ENCODE measurements around the gene HPS5.

HPS5 gene

GRCh38 chr11:18236664-18237356, 85.1 kb downstream of the HPS5 start, which contains the start of gene SAA4:
Gene SAA4, minus strand, starts transcription at chr11:18236802. Its CDS starts 876 bp downstream, at chr11:18235926.
- TF ChIP-seq EZH2phosphoT487 (IDR thresholded peaks at IDR 0.05; ENCODE audit: borderline replicate concordance) (no peak), CTCF (conservative IDR thresholded peaks at IDR 0.05; ENCODE audit: low read length) (no peak)
- Histone ChIP-seq H3K9me3 (ENCODE audit: insufficient read depth, low read depth, low read length) (no peaks in the 10 kb centered on the region), H3K4me1 (ENCODE audit: insufficient read depth, low read length, poor library complexity, severe bottlenecking) (no peaks in the 10 kb centered on the region), H3K79me2 (ENCODE audit: insufficient read depth, low read length) (no peaks in the 10 kb centered on the region), H4K20me1 (ENCODE audit: insufficient read depth, low read length, poor library complexity, severe bottlenecking) (no peaks in the 10 kb centered on the region), H3K9me2 (replicated peaks; ENCODE audit: low read depth, low read length) (no peaks in the 10 kb centered on the region), H3K36me3 (ENCODE audit: insufficient read depth, low read length) (no peaks in the 10 kb centered on the region), H3K27me3 (ENCODE audit: insufficient read depth, low read length, poor library complexity, severe bottlenecking) (peaks cover 32% of the 10 kb centered on the region), H3K4me3 (ENCODE audit: low read length, poor library complexity, severe bottlenecking) (no peak within 1 kb of the TSS), H3K4me2 (ENCODE audit: low read depth, low read length, poor library complexity, severe bottlenecking) (no peak within 1 kb of the TSS), H3F3A (ENCODE audit: low read depth) (no peaks in the 10 kb centered on the region), H2AFZ (ENCODE audit: low read length) (no peak within 1 kb of the TSS), H3K9ac (ENCODE audit: low read depth, low read length, poor library complexity, severe bottlenecking) (no peak within 1 kb of the TSS)

GRCh38 chr11:18235394-18236334, 86.3 kb downstream of the HPS5 start:
- no peaks in the 10 kb centered on the region for H3K4me1 ChIP-seq (ENCODE audit: insufficient read depth, low read length, poor library complexity, severe bottlenecking)
- no peak overlapping the region for H3K4me3 ChIP-seq (ENCODE audit: low read length, poor library complexity, severe bottlenecking)
- no peak overlapping the region for H3K4me2 ChIP-seq (ENCODE audit: low read depth, low read length, poor library complexity, severe bottlenecking)

GRCh38 chr11:18233912-18234311, 88.0 kb downstream of the HPS5 start:
- Histone ChIP-seq H3K4me1 (ENCODE audit: insufficient read depth, low read length, poor library complexity, severe bottlenecking) (no peaks in the 10 kb centered on the region), H3K4me3 (ENCODE audit: low read length, poor library complexity, severe bottlenecking) (no peak overlapping the region), H3K9me2 (replicated peaks; ENCODE audit: low read depth, low read length) (no peaks in the 10 kb centered on the region), H3K4me2 (ENCODE audit: low read depth, low read length, poor library complexity, severe bottlenecking) (no peak overlapping the region), H3K36me3 (ENCODE audit: insufficient read depth, low read length) (no peaks in the 10 kb centered on the region), H3K9ac (ENCODE audit: low read depth, low read length, poor library complexity, severe bottlenecking) (no peak overlapping the region), H2AFZ (ENCODE audit: low read length) (no peak overlapping the region), H3K79me2 (ENCODE audit: insufficient read depth, low read length) (no peaks in the 10 kb centered on the region), H4K20me1 (ENCODE audit: insufficient read depth, low read length, poor library complexity, severe bottlenecking) (no peaks in the 10 kb centered on the region), H3K27me3 (ENCODE audit: insufficient read depth, low read length, poor library complexity, severe bottlenecking) (peaks cover 21% of the 10 kb centered on the region), H3K9me3 (ENCODE audit: insufficient read depth, low read depth, low read length) (no peaks in the 10 kb centered on the region), H3F3A (ENCODE audit: low read depth) (no peaks in the 10 kb centered on the region)
- TF ChIP-seq CTCF (conservative IDR thresholded peaks at IDR 0.05; ENCODE audit: low read length) = no peak
- TF ChIP-seq EZH2phosphoT487 (IDR thresholded peaks at IDR 0.05; ENCODE audit: borderline replicate concordance) = no peak

More at GRCh38 chr11:18235394-18236334, 86.3 kb downstream of the HPS5 start:
- H3K79me2 ChIP-seq (ENCODE audit: insufficient read depth, low read length) = no peaks in the 10 kb centered on the region
- no peaks in the 10 kb centered on the region for H3K36me3 ChIP-seq (ENCODE audit: insufficient read depth, low read length)
- H3K9me2 ChIP-seq (replicated peaks; ENCODE audit: low read depth, low read length) = no peaks in the 10 kb centered on the region
- H4K20me1 ChIP-seq (ENCODE audit: insufficient read depth, low read length, poor library complexity, severe bottlenecking) = no peaks in the 10 kb centered on the region
- no peak for TF ChIP-seq CTCF (conservative IDR thresholded peaks at IDR 0.05; ENCODE audit: low read length)
- TF ChIP-seq EZH2phosphoT487 (IDR thresholded peaks at IDR 0.05; ENCODE audit: borderline replicate concordance) = no peak
- no peak overlapping the region for H2AFZ ChIP-seq (ENCODE audit: low read length)
- H3K9ac ChIP-seq (ENCODE audit: low read depth, low read length, poor library complexity, severe bottlenecking) = no peak overlapping the region
- no peaks in the 10 kb centered on the region for H3K9me3 ChIP-seq (ENCODE audit: insufficient read depth, low read depth, low read length)
- H3F3A ChIP-seq (ENCODE audit: low read depth) = no peaks in the 10 kb centered on the region
- peaks cover 32% of the 10 kb centered on the region for H3K27me3 ChIP-seq (ENCODE audit: insufficient read depth, low read length, poor library complexity, severe bottlenecking)
